Measurements from ENCODE around the gene OR10D3. TPM values are rescaled to one million over a fixed set of nuclear protein-coding genes. Genes with fewer than 3 reads are reported as not detected.
A peak's percentile ranks its signal among the peaks of the same experiment; 100 is the strongest.

The OR10D3 gene
- total and polyA plus RNA-seq, 2 of the 8 experiments (the other 6 are each of a cell fraction or from before 2014, with no cell fraction given), result not detected

- Histone ChIP-seq H2AK5ac (ENCODE audit: low read depth, low read length) (no peak overlapping the region), H2BK5ac (ENCODE audit: low read depth, low read length) (no peak overlapping the region), H3K36me3 (ENCODE audit: control insufficient read depth in 2 of 4, insufficient read depth in 4 of 4, low read length in 3 of 4) (no peaks in the 10 kb centered on the region), H3K4me2 (ENCODE audit: insufficient read depth in 1 of 2, low read depth in 2 of 2, low read length in 2 of 2) (no peak overlapping the region), H2BK12ac (ENCODE audit: low read depth, low read length) (no peak overlapping the region), H3K4ac (replicated peaks; ENCODE audit: insufficient read length, low read depth, low read length) (no peak overlapping the region), H3K9ac (replicated peaks in 1 of 4; ENCODE audit: extremely low read depth in 1 of 4, low read depth in 3 of 4, low read length in 3 of 4) (no peak overlapping the region), H2BK120ac (replicated peaks; ENCODE audit: low read depth, low read length) (no peak overlapping the region), H3K23ac (ENCODE audit: insufficient read length) (no peak overlapping the region), H3K27me3 (replicated peaks in 1 of 4; ENCODE audit: control insufficient read depth in 3 of 4, extremely low read depth in 1 of 4, insufficient read depth in 3 of 4, low read length in 3 of 4) (no peaks in the 10 kb centered on the region), H3K4me1 (replicated peaks in 1 of 4; ENCODE audit: control insufficient read depth in 3 of 4, insufficient read depth in 4 of 4, low read length in 3 of 4) (no peaks in the 10 kb centered on the region), H4K8ac (ENCODE audit: extremely low read depth, insufficient read depth, low read length) (no peak overlapping the region), H2BK20ac (ENCODE audit: low read length) (no peak overlapping the region), H3K18ac (ENCODE audit: extremely low read depth, low read length) (no peak overlapping the region), H3K79me1 (ENCODE audit: low read depth, low read length) (no peaks in the 10 kb centered on the region), H3K4me3 (ENCODE audit: extremely low read depth in 1 of 4, insufficient read depth in 2 of 4, low read depth in 3 of 4, low read length in 4 of 4) (no peak overlapping the region), H3K9me3 (ENCODE audit: insufficient read depth in 2 of 2, low read depth in 1 of 2, low read length in 1 of 2) (no peaks in the 10 kb centered on the region), H4K5ac (ENCODE audit: insufficient read length, low read depth, low read length) (no peak overlapping the region), H4K91ac (replicated peaks; ENCODE audit: insufficient read length, low read length) (no peak overlapping the region), H4K20me1 (replicated peaks in 1 of 2; ENCODE audit: control insufficient read depth in 1 of 2, insufficient read depth in 2 of 2, low read length in 2 of 2) (no peaks in the 10 kb centered on the region), H2AFZ (ENCODE audit: low read length) (no peak overlapping the region), H3K23me2 (ENCODE audit: low read depth, low read length) (no peaks in the 10 kb centered on the region), H3K27ac (ENCODE audit: low read depth, low read length) (no peak overlapping the region), H2BK15ac (ENCODE audit: low read length) (no peak overlapping the region), H3K56ac (replicated peaks; ENCODE audit: insufficient read length, low read depth, low read length) (no peak overlapping the region), H3K14ac (ENCODE audit: insufficient read length) (no peak overlapping the region), H3K79me2 (ENCODE audit: control insufficient read depth in 1 of 2, insufficient read depth in 2 of 2, low read length in 2 of 2) (no peaks in the 10 kb centered on the region)
- no peak for FAIRE-seq
- no peak for DNase-seq (ENCODE audit: low read depth in 1 of 2, low spot score in 2 of 2)
- whole genome bisulfite sequencing, 2 experiments (ENCODE audit: extremely low coverage in 1 of 2, insufficient coverage in 1 of 2, insufficient read length in 1 of 2, insufficient replicate concordance in 2 of 2, low coverage in 1 of 2, low lambda C conversion rate in 2 of 2, missing lambda C conversion rate in 1 of 2), result 89% methylated on average over 5 of the region's 5 CpGs; no CpG with 5 or more reads in 1 of the 2 experiments
- ChIA-PET POLR2A (ENCODE audit: partially characterized antibody) (no interaction called here), CTCF (ENCODE audit: partially characterized antibody) (interaction anchor here (0.9 kb wide), 2 partner anchors 27 to 401 kb away, joined by 3 read pairs; no protein-coding TSS in a partner anchor)
- peak; percentile 63; the same call in 1 of the 2 replicates for TF ChIP-seq CEBPB (IDR thresholded peaks at IDR 0.05; ENCODE audit: low read depth, low read length)
- no peak for TF ChIP-seq SP4 (IDR thresholded peaks at IDR 0.05; ENCODE audit: low read length)
Observed at GRCh38 chr11:124150684-124151083, 32.5 kb upstream of the OR10D3 start.
